ENCODE results near the gene SOHLH2. TPM values are rescaled to one million over a fixed set of nuclear protein-coding genes. Genes with fewer than 3 reads are reported as not detected.

Gene SOHLH2
- total and polyA plus RNA-seq, 2 of the 4 experiments (the other 2 are of a cell fraction) = 0.17 to 0.18 TPM

GRCh38 chr13:36175621-36176020 is 38.7 kb downstream of the SOHLH2 start:
- no peaks in the 10 kb centered on the region for H4K20me1 ChIP-seq (ENCODE audit: insufficient read depth, low read length)
- H2AK9ac ChIP-seq (replicated peaks; ENCODE audit: low read depth, low read length, poor library complexity) = no peak overlapping the region
- no peak overlapping the region for H3K56ac ChIP-seq (ENCODE audit: extremely low read depth, insufficient read depth, low read length)
- H3K4me3 ChIP-seq (ENCODE audit: insufficient read depth, low read depth, low read length) = no peak overlapping the region
- no peak overlapping the region for H2BK5ac ChIP-seq (ENCODE audit: low read depth, low read length, poor library complexity, severe bottlenecking)
- H2AFZ ChIP-seq (replicated peaks; ENCODE audit: low read length, poor library complexity) = no peak overlapping the region
- H3K9ac ChIP-seq (ENCODE audit: low read depth, low read length) = no peak overlapping the region
- H3K27ac ChIP-seq (ENCODE audit: insufficient read depth, low read length) = no peak overlapping the region
- H4K8ac ChIP-seq (ENCODE audit: low read depth in 2 of 2, low read length in 2 of 2) = no peak overlapping the region
- no peak overlapping the region for H4K5ac ChIP-seq (ENCODE audit: low read depth, low read length)
- CTCF ChIA-PET = no interaction called here
- no peak overlapping the region for H2BK120ac ChIP-seq (ENCODE audit: low read depth, low read length)
- H2BK20ac ChIP-seq (ENCODE audit: low read depth, low read length) = no peak overlapping the region
- no peaks in the 10 kb centered on the region for H3K79me1 ChIP-seq (ENCODE audit: low read depth in 1 of 2, low read length in 2 of 2)
- POLR2A ChIA-PET (ENCODE audit: unreplicated experiment) = no interaction called here
- intact Hi-C loops (cut with micrococcal nuclease) (no loop called here), in situ Hi-C loops (cut with MboI; ENCODE audit: low sequenced_read_pairs) (no loop called here), dilution Hi-C loops (cut with HindIII; ENCODE audit: low sequenced_read_pairs, unreplicated experiment) (no loop called here)
- H2BK15ac ChIP-seq (ENCODE audit: low read depth, low read length) = no peak overlapping the region
- no peaks in the 10 kb centered on the region for H3K36me3 ChIP-seq (ENCODE audit: control insufficient read depth, insufficient read depth, low read length)
- WGBS, 2 experiments (ENCODE audit: extremely low coverage in 2 of 2, insufficient read length in 1 of 2) = no CpG with 5 or more reads among the region's 5 CpGs
- H2AK5ac ChIP-seq (ENCODE audit: low read depth, low read length) = no peak overlapping the region
- DNase-seq (no peak), ATAC-seq (ENCODE audit: low read depth) (no peak)
- H3K4me2 ChIP-seq (ENCODE audit: low read depth, low read length) = no peak overlapping the region
- no peaks in the 10 kb centered on the region for H3K27me3 ChIP-seq (ENCODE audit: control insufficient read depth, insufficient read depth, low read length)
- H3K18ac ChIP-seq (ENCODE audit: low read depth, low read length) = no peak overlapping the region
- TF ChIP-seq RFX5 (IDR thresholded peaks at IDR 0.05; ENCODE audit: low read depth, low read length) (no peak), CHD1 (IDR thresholded peaks at IDR 0.05; ENCODE audit: low read depth, low read length) (no peak)
- H3K9me3 ChIP-seq (ENCODE audit: control insufficient read depth, insufficient read depth, low read length) = no peaks in the 10 kb centered on the region
- H3K23ac ChIP-seq (ENCODE audit: low read depth, low read length) = no peak overlapping the region
- H4K91ac ChIP-seq (ENCODE audit: insufficient read depth, low read depth, low read length) = no peak overlapping the region
- no peaks in the 10 kb centered on the region for H3K9me1 ChIP-seq (ENCODE audit: insufficient read depth, low read length)
- BruUV-seq (replicated peaks) = no TSS peak
- H3K4ac ChIP-seq (ENCODE audit: low read depth, low read length) = no peak overlapping the region
- H3K14ac ChIP-seq (replicated peaks; ENCODE audit: low read depth, low read length) = no peak overlapping the region
- H3K4me1 ChIP-seq (ENCODE audit: control insufficient read depth, insufficient read depth, low read length) = no peaks in the 10 kb centered on the region
